Uterus (tissue), 4 donors: ENCODE measurements around the gene GRSF1. TPM values are rescaled to one million over a fixed set of nuclear protein-coding genes. Genes with fewer than 3 reads are reported as not detected.

Source experiments
- DNase-seq, 2 donors: peaks; one replicate each; pipeline ENCODE4 v3.0.0-alpha.2; 2019 to 2020
- H3K27ac ChIP-seq, 2 donors: fragments of 200-600 bp; sonication (generic); 1 replicate in 1 of 2; 2 replicates in 1 of 2; pipeline ENCODE4 v1.5.1; 2016 to 2018
- H3K27me3 ChIP-seq, 2 donors: fragments of 200-600 bp; sonication (generic); one replicate each; pipeline ENCODE4 v1.5.1; 2018 to 2019; ENCODE audit warnings: control low read depth in 1 of 2
- H3K36me3 ChIP-seq, 2 donors: fragments of 200-600 bp; sonication (generic); one replicate each; pipeline ENCODE4 v1.5.1; 2019; ENCODE audit warnings: control low read depth in 1 of 2
- H3K4me1 ChIP-seq, 2 donors: fragments of 200-600 bp; sonication (generic); one replicate each; pipeline ENCODE4 v1.5.1; 2018 to 2019; ENCODE audit warnings: control low read depth in 1 of 2
- H3K4me3 ChIP-seq, 2 donors: fragments of 200-600 bp; sonication (generic); 1 replicate in 1 of 2; 2 replicates in 1 of 2; pipeline ENCODE4 v1.5.1; 2018 to 2019; ENCODE audit warnings: mild to moderate bottlenecking in 1 of 2
- H3K9me3 ChIP-seq, 2 donors: fragments of 200-600 bp; sonication (generic); one replicate each; pipeline ENCODE4 v1.5.1; 2019; ENCODE audit warnings: control low read depth in 1 of 2
- POLR2A ChIP-seq, 2 donors: fragments of 450-650 bp; IDR thresholded peaks; one replicate each; pipeline ENCODE4 v1.6.1; 2016; ENCODE audit warnings: antibody characterized with exemption in 2 of 2, mild to moderate bottlenecking in 1 of 2, moderate library complexity in 1 of 2
- intact Hi-C: fragments of 100-400 bp; cut with DNase I; formaldehyde crosslinking; loops from one replicate; pipeline ENCODE4 v1.15.1; 2023; ENCODE audit warnings: low total_unique reads
- total RNA-seq, 4 donors: library from RNA; depleted of rRNA in 3 of 4; stranded (reverse); fragments of >200 nt in 3 of 4; gene quantifications; one replicate each; pipeline versions ENCODE4 v1.1.0 to v1.2.4, GENCODE V29; 2014 to 2023
- TF ChIP-seq, protein P1 (sequence below), 4 experiments: fragments of 200-600 bp in 2 of 4; fragments of 450-650 bp in 2 of 4; sonication (generic) in 2 of 4; IDR thresholded peaks; one replicate each; pipeline ENCODE4 v1.5.1; 2016 to 2019; ENCODE audit warnings: antibody characterized with exemption in 4 of 4, mild to moderate bottlenecking in 2 of 4, moderate library complexity in 1 of 4
- donor health status: DM: yes; HTN: yes; CAD: no.

The GRSF1 gene
- total RNA-seq, 4 donors from 2014 or later, result 25.4 to 82.0 (median 37.1) TPM

- H3K27ac ChIP-seq, result no peak overlapping the region
- no peak for DNase-seq
- no peaks in the 10 kb centered on the region for H3K9me3 ChIP-seq
- intact Hi-C loops, result no loop called here
- TF ChIP-seq POLR2A (IDR thresholded peaks at IDR 0.05), result no peak
- TF ChIP-seq, protein P1, sequence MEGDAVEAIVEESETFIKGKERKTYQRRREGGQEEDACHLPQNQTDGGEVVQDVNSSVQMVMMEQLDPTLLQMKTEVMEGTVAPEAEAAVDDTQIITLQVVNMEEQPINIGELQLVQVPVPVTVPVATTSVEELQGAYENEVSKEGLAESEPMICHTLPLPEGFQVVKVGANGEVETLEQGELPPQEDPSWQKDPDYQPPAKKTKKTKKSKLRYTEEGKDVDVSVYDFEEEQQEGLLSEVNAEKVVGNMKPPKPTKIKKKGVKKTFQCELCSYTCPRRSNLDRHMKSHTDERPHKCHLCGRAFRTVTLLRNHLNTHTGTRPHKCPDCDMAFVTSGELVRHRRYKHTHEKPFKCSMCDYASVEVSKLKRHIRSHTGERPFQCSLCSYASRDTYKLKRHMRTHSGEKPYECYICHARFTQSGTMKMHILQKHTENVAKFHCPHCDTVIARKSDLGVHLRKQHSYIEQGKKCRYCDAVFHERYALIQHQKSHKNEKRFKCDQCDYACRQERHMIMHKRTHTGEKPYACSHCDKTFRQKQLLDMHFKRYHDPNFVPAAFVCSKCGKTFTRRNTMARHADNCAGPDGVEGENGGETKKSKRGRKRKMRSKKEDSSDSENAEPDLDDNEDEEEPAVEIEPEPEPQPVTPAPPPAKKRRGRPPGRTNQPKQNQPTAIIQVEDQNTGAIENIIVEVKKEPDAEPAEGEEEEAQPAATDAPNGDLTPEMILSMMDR (IDR thresholded peaks at IDR 0.05), result no peak
- no peaks in the 10 kb centered on the region for H3K27me3 ChIP-seq
- H3K36me3 ChIP-seq, result no peaks in the 10 kb centered on the region
- no peak overlapping the region for H3K4me3 ChIP-seq
- H3K4me1 ChIP-seq, result no peaks in the 10 kb centered on the region
Observed at GRCh38 chr4:70833675-70834074, 6.0 kb downstream of the GRSF1 start.

DNA sequence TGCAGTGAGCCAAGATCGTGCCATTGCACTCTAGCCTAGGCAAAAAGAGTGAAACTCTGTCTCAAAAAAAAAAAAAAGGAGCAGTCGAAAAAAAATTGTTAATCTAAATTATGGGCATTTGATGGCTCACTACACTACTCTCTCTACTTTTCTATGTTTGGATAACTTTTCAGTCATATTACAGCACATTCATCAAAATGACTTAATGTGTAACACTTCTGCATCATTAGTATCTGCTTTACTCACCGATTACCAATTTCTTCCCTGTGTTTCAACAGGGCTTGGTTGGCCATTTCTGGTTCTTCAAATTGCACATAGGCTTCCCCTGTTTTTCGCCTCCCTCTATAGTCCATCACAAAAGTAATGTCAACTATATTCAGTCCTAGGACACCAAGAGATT lies 8.4 kb downstream of the GRSF1 start:
- Histone ChIP-seq H3K27me3 (no peaks in the 10 kb centered on the region), H3K36me3 (no peaks in the 10 kb centered on the region), H3K27ac (no peak overlapping the region), H3K9me3 (no peaks in the 10 kb centered on the region), H3K4me3 (no peak overlapping the region), H3K4me1 (no peaks in the 10 kb centered on the region)
- DNase-seq, result no peak
- intact Hi-C loops, result no loop called here
- TF ChIP-seq, protein P1 (IDR thresholded peaks at IDR 0.05), result no peak

DNA sequence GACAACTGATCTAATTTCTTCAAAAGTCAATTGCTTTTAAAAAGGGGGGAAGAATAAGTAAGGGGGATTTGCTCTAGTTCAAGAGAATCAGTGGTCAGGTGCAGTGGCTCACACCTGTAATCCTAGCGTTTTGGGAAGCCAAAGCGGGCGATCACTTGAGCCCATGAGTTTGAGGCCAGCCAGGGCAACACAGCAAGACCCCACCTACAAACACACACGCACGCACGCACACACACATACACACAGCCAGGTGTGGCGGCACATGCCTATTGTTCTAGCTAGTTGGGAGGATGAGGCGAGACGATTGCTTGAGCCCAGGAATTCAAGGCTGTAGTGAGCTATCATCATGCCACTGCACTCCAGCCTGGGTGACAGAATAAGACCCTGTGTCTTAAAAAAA lies 9.6 kb downstream of the GRSF1 start:
- H3K9me3 ChIP-seq, result no peaks in the 10 kb centered on the region
- H3K36me3 ChIP-seq, result no peaks in the 10 kb centered on the region
- no peak for TF ChIP-seq POLR2A (IDR thresholded peaks at IDR 0.05)
- TF ChIP-seq, protein P1 (IDR thresholded peaks at IDR 0.05), result no peak
- no peak overlapping the region for H3K27ac ChIP-seq
- H3K4me1 ChIP-seq, result no peaks in the 10 kb centered on the region
- no peaks in the 10 kb centered on the region for H3K27me3 ChIP-seq
- H3K4me3 ChIP-seq, result no peak overlapping the region
- no peak for DNase-seq
- intact Hi-C loops, result no loop called here

GRCh38 chr4:70829492-70829891 lies 10.2 kb downstream of the GRSF1 start:
- Histone ChIP-seq H3K4me3 (no peak overlapping the region), H3K9me3 (no peaks in the 10 kb centered on the region), H3K27me3 (no peaks in the 10 kb centered on the region), H3K4me1 (no peaks in the 10 kb centered on the region), H3K36me3 (no peaks in the 10 kb centered on the region), H3K27ac (no peak overlapping the region)
- TF ChIP-seq POLR2A (IDR thresholded peaks at IDR 0.05), result no peak
- TF ChIP-seq, protein P1 (IDR thresholded peaks at IDR 0.05), result no peak
- no peak for DNase-seq
- intact Hi-C loops, result no loop called here

- no peak for TF ChIP-seq POLR2A (IDR thresholded peaks at IDR 0.05)
- TF ChIP-seq, protein P1 (IDR thresholded peaks at IDR 0.05), result no peak
- Histone ChIP-seq H3K27me3 (no peaks in the 10 kb centered on the region), H3K4me3 (no peak overlapping the region), H3K27ac (no peak overlapping the region), H3K4me1 (no peaks in the 10 kb centered on the region), H3K36me3 (no peaks in the 10 kb centered on the region), H3K9me3 (no peaks in the 10 kb centered on the region)
- intact Hi-C loops, result no loop called here
- DNase-seq, result no peak
Observed at GRCh38 chr4:70829015-70829414, 10.7 kb downstream of the GRSF1 start.
